ENCODE measurements around the gene ELAC1. TPM values are rescaled to one million over a fixed set of nuclear protein-coding genes. Genes with fewer than 3 reads are reported as not detected.

Gene ELAC1
- total RNA-seq, 1 donor from 2014 or later = 7.1 TPM

DNA sequence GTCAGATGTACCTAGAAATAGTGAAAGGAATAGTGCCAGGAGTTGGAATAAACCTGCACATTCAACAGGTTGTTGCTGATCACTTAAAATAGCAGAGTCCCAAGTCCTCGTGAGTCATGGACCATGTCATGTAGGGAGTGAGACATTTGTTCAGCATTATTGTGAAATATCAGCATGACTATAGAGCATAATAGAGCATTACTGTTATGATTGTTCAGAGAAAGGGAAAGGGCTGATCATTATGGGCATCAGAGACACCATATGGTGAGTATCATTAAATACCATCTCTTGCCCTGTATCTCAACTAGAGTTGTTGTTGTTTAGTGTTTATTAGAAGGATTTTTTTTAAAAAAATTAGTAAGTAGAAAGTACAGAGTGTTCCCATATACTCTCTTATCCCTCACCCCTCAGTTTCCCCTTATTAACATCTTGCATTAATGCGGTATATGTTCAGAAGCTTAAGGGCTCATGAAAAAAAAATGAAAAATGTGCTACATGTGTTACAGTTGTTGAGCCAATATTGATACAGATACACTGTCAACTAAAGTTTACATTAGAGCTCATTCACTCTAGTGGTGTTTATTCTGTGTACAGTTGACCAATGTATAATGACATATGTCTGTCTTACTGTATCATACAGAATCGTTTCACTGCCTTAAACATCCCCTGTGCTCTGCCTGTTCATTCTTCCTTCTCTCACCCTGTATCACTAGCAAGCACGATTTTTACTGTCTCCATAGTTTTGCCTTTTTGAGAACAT lies 5.7 kb downstream of the ELAC1 start:
- TF ChIP-seq, protein P1, sequence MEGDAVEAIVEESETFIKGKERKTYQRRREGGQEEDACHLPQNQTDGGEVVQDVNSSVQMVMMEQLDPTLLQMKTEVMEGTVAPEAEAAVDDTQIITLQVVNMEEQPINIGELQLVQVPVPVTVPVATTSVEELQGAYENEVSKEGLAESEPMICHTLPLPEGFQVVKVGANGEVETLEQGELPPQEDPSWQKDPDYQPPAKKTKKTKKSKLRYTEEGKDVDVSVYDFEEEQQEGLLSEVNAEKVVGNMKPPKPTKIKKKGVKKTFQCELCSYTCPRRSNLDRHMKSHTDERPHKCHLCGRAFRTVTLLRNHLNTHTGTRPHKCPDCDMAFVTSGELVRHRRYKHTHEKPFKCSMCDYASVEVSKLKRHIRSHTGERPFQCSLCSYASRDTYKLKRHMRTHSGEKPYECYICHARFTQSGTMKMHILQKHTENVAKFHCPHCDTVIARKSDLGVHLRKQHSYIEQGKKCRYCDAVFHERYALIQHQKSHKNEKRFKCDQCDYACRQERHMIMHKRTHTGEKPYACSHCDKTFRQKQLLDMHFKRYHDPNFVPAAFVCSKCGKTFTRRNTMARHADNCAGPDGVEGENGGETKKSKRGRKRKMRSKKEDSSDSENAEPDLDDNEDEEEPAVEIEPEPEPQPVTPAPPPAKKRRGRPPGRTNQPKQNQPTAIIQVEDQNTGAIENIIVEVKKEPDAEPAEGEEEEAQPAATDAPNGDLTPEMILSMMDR (IDR thresholded peaks at IDR 0.05; ENCODE audit: insufficient read depth, low read length, poor library complexity, severe bottlenecking) = no peak
- Histone ChIP-seq H3K27me3 (ENCODE audit: control insufficient read depth, insufficient read depth, low read length) (no peaks in the 10 kb centered on the region), H3K36me3 (ENCODE audit: control insufficient read depth, insufficient read depth, low read length) (no peaks in the 10 kb centered on the region), H3K4me3 (ENCODE audit: low read depth, low read length) (no peak overlapping the region)
- no peak for DNase-seq (ENCODE audit: low read depth)

DNA sequence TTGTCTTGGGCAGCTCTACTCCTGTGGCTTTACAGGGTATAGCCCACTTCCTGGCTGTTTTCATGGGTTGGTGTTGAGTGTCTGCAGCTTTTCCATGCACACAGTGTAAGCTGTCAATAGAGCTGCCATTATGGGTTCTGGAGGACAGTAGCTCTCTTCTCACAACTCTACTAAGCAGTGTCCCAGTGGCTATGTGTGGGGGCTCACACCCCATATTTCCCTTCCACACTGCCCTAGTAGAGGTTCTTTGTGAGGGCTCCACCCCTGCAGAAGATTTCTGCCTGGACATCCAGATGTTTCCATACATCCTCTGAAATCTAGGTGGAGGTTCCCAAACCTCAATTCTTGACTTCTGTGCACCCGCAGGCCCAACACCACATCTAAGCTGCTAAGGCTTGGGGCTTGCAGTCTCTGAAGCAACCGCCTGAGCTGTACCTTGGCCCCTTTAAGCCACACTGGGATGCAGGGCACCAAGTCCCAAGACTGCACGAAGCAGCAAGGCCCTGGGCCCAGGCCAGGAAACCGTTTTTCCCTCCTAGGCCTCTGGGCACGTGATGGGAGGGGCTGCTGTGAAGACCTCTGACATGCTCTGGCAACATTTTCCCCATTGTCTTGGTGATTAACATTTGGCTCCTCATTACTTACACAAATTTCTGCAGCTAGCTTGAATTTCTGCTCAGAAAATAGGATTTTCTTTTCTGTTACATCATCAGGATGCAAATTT lies 9.4 kb downstream of the ELAC1 start:
- Histone ChIP-seq H3K27me3 (ENCODE audit: control insufficient read depth, insufficient read depth, low read length) (no peaks in the 10 kb centered on the region), H3K36me3 (ENCODE audit: control insufficient read depth, insufficient read depth, low read length) (peaks cover 1% of the 10 kb centered on the region), H3K4me3 (ENCODE audit: low read depth, low read length) (no peak overlapping the region)
- TF ChIP-seq, protein P1 (IDR thresholded peaks at IDR 0.05; ENCODE audit: insufficient read depth, low read length, poor library complexity, severe bottlenecking) = no peak
- DNase-seq (ENCODE audit: low read depth) = no peak

DNA sequence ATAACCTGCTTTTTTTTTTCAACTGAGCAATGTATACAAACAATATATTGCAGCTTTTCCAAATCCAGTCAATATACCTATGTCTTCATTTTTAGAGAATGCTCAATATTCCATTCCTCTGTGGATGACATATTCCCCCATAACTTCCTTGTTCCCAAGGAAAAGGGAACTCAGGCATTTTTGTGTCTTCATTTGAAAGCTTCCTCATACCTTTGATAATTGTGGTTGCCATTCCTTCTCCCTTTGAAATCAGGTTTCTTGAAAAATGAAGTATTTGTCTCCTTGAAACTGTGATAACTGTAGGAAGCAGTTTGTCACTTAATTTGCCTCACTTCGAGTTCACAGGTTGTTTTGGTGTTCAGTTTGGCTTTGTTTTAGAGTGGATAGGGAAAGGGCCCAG lies 13.5 kb downstream of the ELAC1 start:
- Histone ChIP-seq H3K4me3 (ENCODE audit: low read depth, low read length) (no peak overlapping the region), H3K36me3 (ENCODE audit: control insufficient read depth, insufficient read depth, low read length) (peaks cover 1% of the 10 kb centered on the region), H3K27me3 (ENCODE audit: control insufficient read depth, insufficient read depth, low read length) (no peaks in the 10 kb centered on the region)
- no peak for DNase-seq (ENCODE audit: low read depth)
- TF ChIP-seq, protein P1 (IDR thresholded peaks at IDR 0.05; ENCODE audit: insufficient read depth, low read length, poor library complexity, severe bottlenecking) = no peak

DNA sequence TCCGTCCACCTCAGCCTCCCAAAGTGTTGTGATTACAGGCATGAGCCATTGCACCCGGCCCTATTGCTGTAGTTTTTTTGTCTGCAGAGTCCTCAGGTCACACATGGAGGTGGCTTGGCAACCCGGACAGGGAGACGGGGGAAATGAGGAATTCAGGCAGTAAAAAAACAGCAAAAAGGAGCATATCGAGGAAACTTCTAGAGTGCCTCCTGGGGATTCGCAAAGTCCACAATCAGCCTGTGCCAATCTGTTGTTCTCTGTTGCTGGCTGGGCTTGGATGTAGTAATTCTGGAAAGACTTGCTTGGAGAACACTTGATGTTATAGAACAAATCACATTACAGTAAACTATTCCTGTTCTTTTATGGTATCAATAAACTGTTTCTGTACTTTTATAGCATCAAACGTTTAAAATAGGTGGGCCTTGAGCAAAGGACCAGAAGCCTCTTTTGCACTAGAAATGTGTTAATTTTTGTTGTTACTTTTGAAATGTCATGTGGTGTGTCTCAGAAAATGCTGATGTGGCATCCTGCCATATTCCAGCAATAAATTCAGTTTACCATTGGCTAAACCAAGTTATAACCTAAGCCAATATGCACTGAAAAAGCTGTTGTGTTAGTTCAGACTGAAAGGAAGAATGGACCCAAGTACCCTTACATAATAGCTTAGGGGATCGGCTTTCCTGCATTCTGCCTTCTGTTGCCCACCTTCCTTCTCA lies 14.4 kb downstream of the ELAC1 start:
- Histone ChIP-seq H3K4me3 (ENCODE audit: low read depth, low read length) (no peak overlapping the region), H3K27me3 (ENCODE audit: control insufficient read depth, insufficient read depth, low read length) (no peaks in the 10 kb centered on the region), H3K36me3 (ENCODE audit: control insufficient read depth, insufficient read depth, low read length) (peaks cover 1% of the 10 kb centered on the region)
- TF ChIP-seq, protein P1 (IDR thresholded peaks at IDR 0.05; ENCODE audit: insufficient read depth, low read length, poor library complexity, severe bottlenecking) = no peak
- DNase-seq (ENCODE audit: low read depth) = no peak

DNA sequence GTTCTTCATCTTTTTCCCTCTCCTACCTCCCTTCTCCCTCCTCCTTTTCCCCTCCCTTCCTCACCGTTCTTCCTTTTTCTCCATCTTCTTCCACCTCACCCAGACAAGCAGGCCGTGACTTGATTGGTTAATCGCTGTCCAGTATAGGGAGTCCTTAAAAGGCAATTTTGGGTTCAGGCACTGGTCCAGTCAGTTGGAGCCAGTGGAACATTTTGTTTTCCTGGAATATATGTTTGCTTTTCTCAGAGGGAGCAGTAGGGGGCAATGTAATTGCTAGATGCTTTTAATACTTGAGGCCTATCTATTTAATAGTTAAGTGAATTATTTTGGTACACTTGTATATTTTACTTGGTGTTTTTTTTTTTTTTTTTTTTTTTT lies 15.0 kb downstream of the ELAC1 start:
- no peak for DNase-seq (ENCODE audit: low read depth)
- no peak overlapping the region for H3K4me3 ChIP-seq (ENCODE audit: low read depth, low read length)
- H3K36me3 ChIP-seq (ENCODE audit: control insufficient read depth, insufficient read depth, low read length) = peaks cover 1% of the 10 kb centered on the region
- TF ChIP-seq, protein P1 (IDR thresholded peaks at IDR 0.05; ENCODE audit: insufficient read depth, low read length, poor library complexity, severe bottlenecking) = no peak
- H3K27me3 ChIP-seq (ENCODE audit: control insufficient read depth, insufficient read depth, low read length) = no peaks in the 10 kb centered on the region

Data from kidney epithelial cell (primary cell).